ENCODE results near the gene GPR141.
A peak's percentile ranks its signal among the peaks of the same experiment; 100 is the strongest.

The GPR141 gene, protein sequence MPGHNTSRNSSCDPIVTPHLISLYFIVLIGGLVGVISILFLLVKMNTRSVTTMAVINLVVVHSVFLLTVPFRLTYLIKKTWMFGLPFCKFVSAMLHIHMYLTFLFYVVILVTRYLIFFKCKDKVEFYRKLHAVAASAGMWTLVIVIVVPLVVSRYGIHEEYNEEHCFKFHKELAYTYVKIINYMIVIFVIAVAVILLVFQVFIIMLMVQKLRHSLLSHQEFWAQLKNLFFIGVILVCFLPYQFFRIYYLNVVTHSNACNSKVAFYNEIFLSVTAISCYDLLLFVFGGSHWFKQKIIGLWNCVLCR

DNA sequence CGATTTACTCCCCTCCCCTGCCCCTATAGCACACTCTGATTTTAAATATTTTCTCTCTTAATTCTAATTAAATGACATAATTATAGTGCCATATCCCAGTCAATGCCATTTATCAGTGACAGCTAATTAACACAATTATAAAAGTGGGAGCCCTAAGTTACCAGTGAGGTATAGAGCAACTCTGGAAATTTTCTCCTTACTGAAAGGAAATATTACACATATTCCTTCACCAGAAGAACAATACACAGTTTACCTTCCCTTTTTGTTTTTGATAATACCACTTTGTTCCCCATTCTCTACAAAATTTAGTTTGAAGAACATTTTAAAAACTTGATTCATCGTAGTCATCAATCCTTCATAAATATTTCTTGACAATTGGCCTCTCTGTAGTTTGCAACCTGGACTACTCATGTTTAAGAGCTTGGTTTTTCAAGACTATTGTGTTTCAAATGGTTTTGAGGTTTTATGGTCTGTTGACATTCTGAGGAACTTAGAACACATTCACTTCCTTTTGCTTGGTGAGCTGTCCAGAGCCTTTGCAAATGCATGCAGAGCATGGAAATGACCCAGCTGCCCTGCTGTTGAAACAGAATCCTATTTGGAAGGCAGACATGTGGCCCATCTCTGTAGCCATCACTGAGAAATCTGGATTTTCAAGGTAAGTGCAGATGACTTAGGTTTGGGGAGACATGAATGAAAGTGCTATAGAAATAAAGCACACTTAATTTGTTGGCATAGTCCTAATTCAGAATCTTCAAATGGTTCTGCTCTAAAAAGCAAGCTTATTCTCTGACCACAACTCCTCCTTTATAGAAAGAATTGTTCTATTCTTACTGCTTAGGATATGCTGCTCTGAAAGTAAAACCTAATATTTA is at the start of gene GPR141:
GPR141 (plus strand) TSS at position 521 of the 875 bp plus-strand sequence. CDS start 56,628 bp downstream, outside the sequence.
- peak; percentile 86 to 94 for DNase-seq

GRCh38 chr7:37635346-37635745 is 48.2 kb upstream of the GPR141 start:
- DNase-seq = peak; percentile 82 to 99

- no peak for DNase-seq
Measured at GRCh38 chr7:37642028-37642540, 41.5 kb upstream of the GPR141 start.

GRCh38 chr7:37643876-37644275 is 39.7 kb upstream of the GPR141 start:
- no peak for DNase-seq

DNA sequence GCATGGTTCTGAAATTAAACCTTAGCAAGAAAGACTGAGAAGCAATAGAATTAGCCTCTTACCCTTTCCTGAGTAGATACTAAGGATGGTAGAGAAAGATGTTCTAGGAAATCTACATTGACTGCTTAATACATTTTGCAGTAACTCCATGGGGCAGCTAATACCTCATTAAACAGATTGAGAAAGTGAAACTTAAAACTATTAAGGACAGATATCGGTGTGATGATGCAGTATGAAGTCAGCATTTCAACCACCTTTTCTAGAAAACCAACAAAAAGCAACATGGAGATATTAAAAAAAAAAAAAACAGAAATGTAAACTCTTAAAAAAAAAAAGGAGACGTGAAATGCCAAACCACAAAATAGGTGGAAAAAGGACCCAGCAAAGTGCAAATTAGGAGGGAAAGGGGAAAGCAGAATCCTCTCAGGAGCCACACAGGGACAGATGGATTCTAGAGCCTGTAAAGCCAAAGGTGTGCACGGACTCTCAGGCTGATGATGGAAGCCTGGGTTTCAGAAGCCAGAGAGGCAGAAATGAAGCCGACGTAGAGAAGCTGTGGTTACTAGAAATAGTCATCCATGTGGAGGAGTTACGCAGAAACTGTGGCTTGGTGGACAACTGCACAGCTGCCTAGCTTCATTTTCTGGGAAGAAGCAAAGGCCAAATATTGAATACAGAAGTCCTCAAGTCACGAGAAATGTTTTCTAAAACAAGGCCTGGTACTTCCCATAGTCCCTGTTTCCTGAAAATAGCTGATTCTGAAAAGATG is 38.1 kb upstream of the GPR141 start:
- peak; percentile 50 to 61 for DNase-seq

GRCh38 chr7:37656913-37657530 is 26.5 kb upstream of the GPR141 start:
- DNase-seq = no peak

DNA sequence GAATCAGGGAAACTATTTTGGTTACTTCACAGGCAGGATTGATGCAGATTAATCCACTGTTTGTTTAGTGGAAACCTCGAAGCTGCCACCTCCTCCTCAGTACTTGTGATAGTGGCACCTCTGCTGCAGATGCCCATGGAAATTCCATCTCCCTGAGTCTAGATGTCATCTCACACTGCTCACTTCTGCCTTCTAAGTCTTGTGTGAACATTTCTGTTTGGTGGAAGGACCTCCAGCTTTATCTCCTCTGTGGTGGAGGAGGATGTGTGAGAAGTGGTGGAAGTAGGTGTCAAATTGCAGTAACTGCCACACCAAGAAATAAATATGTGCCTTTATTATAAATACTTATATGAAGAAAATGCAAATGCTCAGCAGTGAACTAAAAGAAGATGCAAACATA is 25.8 kb upstream of the GPR141 start:
- DNase-seq = no peak

DNA sequence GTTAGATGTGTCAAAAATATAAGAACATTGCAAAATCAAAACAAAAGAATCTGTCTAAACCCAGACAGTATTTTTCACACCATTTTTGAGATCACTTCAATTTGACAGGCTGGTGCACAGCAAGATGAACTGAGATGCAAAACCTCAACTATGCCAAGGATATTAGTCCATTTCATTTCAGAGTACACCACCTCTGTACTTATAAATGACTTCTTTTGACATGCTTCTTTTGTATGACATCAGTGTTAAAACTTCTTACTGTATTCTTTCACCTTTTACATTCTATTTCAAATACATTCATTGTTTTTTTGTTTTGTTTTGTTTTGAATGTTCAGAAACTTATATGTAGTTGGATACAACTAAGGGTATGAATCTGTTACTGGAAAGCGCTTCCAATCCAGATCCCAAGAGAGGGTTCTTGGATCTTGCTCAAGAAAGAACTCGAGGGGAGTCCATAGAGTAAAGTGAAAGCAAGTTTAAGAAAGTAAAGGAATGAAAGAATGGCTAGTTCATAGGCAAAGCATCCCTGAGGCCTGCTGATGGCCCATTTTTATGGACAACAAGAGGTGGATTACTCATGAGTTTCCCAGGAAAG is 23.5 kb upstream of the GPR141 start:
- no peak for DNase-seq

DNA sequence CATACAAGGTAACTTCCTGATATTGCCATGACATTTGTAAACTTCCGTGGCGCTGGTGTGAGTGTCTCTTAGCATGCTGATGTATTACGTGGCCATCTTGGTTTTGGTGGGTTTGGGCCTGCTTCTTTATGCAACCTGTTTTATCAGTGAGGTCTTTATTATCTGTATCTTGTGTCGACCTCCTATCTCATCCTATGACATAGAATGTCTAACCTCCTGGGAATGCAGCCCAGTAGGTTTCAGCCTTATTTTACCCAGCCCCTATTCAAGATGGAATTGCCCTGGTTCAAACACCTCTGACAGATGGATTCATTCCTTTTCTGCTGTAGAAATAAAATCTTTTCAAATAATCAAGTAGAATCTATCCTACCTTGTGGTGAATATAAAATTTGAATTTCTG is 23.0 kb upstream of the GPR141 start:
- no peak for DNase-seq

- peak; percentile 68 to 81 for DNase-seq
Measured at GRCh38 chr7:37663693-37664092, 19.9 kb upstream of the GPR141 start.

DNA sequence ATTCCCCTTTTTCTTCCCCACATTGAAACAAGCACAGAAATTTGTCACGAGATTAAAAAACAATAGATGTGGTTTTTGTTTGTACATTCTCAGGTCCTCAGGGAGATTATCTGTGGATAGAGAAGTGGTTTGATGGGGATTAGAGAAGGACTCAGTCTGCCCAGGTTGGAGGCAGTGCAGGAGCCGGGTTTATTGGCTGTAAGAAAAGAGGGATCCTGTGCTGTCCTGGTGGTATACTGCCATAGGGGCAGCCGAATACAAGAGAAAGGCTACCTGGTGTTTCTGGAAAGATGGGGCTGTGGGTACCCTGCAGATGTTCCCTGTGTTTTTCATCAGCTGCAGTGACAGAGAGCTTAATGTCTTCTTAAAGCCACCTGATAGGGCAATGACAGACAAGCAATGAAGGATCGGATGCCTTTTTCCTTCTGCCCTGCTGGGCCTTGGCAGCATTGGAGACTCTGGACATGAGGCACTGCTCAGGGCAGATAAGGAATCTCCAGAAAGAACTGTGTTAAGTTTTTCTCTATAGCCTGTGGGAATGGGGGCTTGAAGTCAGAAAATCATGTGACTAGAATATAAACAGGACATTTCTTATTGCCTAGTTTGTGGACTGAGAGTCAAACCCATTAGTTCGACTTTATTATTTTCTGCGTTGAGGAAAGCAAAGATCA is 18.1 kb upstream of the GPR141 start:
- no peak for DNase-seq

- peak; percentile 82 to 86 for DNase-seq
Measured at GRCh38 chr7:37666026-37666799, 17.4 kb upstream of the GPR141 start.

- DNase-seq = no peak
Measured at GRCh38 chr7:37669818-37670217, 13.7 kb upstream of the GPR141 start.

GRCh38 chr7:37670436-37670835 is 13.1 kb upstream of the GPR141 start:
- peak; percentile 90 to 91 for DNase-seq

GRCh38 chr7:37671876-37672275 is 11.7 kb upstream of the GPR141 start:
- DNase-seq = no peak

GRCh38 chr7:37672926-37673325 is 10.6 kb upstream of the GPR141 start:
- no peak for DNase-seq

DNA sequence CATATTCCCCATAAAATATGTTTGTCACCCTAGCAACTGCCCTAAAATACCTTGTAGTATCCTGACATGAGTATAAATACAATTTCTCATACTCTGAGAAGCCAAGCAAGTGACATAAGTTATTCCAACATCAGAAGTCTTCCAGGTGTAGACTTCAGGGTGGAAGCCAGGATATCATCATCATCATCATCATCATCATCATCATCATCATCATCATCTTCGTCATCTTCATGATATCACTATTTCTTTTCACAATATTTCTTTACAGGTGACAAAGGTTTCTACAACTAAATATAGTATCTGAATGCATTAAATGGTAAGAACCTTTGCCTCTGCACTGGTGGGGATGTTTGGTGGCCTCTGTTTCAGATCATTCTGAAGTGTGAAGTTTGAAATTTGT is 10.0 kb upstream of the GPR141 start:
- no peak for DNase-seq

GRCh38 chr7:37674531-37674930 is 9.0 kb upstream of the GPR141 start:
- peak; percentile 82 to 93 for DNase-seq

- peak; percentile 84 to 93 for DNase-seq
Measured at GRCh38 chr7:37675749-37676148, 7.8 kb upstream of the GPR141 start.

DNA sequence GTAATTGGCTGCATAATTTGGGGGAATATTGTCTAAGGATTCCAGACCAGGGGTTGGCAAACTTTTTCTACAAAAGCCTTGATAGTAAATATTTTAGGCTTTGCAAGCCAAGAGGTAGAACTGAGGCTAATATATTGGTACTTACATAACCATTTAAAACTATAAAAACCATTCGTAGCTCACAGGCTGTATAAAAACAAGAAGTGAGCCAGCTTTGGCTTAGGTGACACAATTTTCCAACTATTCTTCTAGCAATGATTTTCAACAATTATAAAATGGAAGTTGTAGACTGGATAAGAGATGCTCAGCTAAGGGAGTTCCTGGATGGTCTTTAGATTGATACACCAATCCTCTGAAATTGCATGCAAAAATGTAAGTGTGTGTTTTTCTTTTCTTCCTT is 1.4 kb downstream of the GPR141 start:
- DNase-seq = no peak

All from inflammatory macrophage treated with lipopolysaccharide for 1 hour (primary cell).